IPS-15b (cell line): ENCODE results near the gene SSTR3.

ENCODE experiments used
- H3K27me3 ChIP-seq: one replicate; pipeline ENCODE4 v1.6.1; 2013; ENCODE audit warnings: low read length; ENCODE audit not compliant: control insufficient read depth, insufficient read depth
- H3K36me3 ChIP-seq: one replicate; pipeline ENCODE4 v1.6.1; 2013; ENCODE audit warnings: low read length; ENCODE audit not compliant: control insufficient read depth, insufficient read depth
- H3K4me1 ChIP-seq: one replicate; pipeline ENCODE4 v1.6.1; 2013; ENCODE audit warnings: mild to moderate bottlenecking, low read length; ENCODE audit not compliant: control insufficient read depth, insufficient read depth
- H3K4me3 ChIP-seq: one replicate; pipeline ENCODE4 v1.5.1; 2013; ENCODE audit warnings: low read depth, low read length
- H3K9ac ChIP-seq: one replicate; pipeline ENCODE4 v1.6.1; 2013; ENCODE audit warnings: low read depth, mild to moderate bottlenecking, low read length
- H3K9me3 ChIP-seq: one replicate; pipeline ENCODE4 v1.6.1; 2013; ENCODE audit warnings: mild to moderate bottlenecking, low read length; ENCODE audit not compliant: control insufficient read depth, insufficient read depth

Gene SSTR3

DNA sequence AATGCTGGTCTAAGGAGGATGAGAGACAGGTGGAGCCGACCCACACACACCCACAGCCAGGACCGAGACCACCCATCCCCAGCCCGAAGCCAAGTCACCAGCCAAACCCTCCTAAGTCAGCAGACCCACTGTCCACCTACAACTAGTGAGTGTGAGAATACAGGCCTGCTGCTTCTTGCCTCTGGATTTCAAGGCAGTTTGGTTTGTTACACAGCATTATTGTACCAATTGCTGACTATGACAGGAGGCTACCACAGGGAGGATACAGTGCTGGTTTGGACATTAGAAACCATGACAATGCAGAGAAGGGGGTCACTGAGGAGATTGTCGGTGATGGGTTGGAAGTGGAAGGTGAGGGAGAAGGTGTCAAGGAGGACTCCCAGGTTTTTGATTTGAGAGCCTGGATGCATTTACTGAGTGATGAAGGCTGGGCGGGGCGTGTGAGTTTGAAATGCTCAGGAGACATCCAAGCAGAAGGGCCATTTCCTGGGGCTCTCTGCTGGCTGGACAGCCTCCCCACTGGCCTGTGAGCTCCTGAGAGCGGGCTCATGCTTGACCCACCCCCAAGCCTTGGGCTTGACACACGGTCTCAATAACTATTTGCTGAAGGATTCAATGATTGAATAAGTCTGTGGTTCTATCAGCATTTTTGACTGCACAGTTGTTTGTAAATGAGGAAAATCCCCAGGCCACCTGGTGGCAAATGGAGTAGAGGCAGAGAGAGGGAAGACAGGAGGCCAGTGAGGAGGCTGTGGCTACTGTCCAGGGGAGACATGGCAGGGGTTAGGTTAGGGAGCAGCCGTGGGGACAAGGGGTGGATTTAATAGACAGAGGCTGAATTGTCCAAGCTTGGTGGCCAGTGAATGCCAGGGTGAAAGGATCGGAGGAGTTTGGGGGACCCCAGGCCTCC, 9.4 kb upstream of the SSTR3 start:
- peaks cover 2% of the 10 kb centered on the region for H3K36me3 ChIP-seq
- H3K9ac ChIP-seq, result no peak overlapping the region
- H3K27me3 ChIP-seq, result no peaks in the 10 kb centered on the region
- H3K4me1 ChIP-seq, result no peaks in the 10 kb centered on the region
- no peaks in the 10 kb centered on the region for H3K9me3 ChIP-seq
- H3K4me3 ChIP-seq, result no peak overlapping the region

DNA sequence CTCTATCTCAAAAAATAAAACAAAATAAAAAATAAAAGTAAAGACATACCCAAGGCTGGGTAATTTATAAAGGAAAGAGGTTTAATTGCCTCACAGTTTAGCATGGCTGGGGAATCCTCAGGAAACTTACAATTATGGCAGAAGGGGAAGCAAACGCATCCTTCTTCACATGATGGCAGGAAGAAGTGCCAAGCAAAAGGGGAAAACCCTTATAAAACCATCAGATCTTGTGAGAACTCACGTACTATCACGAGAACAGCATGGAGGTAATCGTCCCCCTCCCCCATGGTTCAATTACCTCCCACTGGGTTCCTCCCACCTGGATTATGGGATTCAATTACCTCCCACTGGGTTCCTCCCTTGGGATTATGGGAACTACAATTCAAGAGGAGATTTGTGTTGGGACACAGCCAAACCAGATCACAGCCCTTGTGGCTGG, 8.3 kb upstream of the SSTR3 start:
- Histone ChIP-seq H3K4me3 (no peak overlapping the region), H3K4me1 (no peaks in the 10 kb centered on the region), H3K9ac (no peak overlapping the region), H3K36me3 (no peaks in the 10 kb centered on the region), H3K9me3 (no peaks in the 10 kb centered on the region), H3K27me3 (no peaks in the 10 kb centered on the region)

DNA sequence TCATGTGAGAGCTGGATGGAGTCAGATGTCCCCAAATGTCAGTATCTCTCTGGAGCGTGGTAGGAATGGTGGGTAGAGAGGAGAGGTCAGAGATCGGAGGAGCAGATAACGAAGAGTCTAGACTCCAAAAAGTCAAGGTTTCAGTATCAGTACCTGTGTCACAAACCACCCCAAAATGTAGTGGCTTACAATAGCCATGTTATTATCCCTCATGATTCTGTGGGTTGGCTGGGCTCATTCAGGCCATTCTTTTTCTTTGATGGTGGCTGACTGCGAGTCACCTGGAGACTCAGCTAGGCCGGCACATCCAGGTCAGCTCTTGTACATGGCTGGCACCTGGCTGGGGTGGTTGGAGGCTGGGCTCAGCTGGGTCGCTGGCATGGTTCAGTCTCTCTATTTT, 7.3 kb upstream of the SSTR3 start:
- H3K4me3 ChIP-seq, result no peak overlapping the region
- no peaks in the 10 kb centered on the region for H3K27me3 ChIP-seq
- H3K9ac ChIP-seq, result no peak overlapping the region
- no peaks in the 10 kb centered on the region for H3K4me1 ChIP-seq
- H3K9me3 ChIP-seq, result no peaks in the 10 kb centered on the region
- no peaks in the 10 kb centered on the region for H3K36me3 ChIP-seq

DNA sequence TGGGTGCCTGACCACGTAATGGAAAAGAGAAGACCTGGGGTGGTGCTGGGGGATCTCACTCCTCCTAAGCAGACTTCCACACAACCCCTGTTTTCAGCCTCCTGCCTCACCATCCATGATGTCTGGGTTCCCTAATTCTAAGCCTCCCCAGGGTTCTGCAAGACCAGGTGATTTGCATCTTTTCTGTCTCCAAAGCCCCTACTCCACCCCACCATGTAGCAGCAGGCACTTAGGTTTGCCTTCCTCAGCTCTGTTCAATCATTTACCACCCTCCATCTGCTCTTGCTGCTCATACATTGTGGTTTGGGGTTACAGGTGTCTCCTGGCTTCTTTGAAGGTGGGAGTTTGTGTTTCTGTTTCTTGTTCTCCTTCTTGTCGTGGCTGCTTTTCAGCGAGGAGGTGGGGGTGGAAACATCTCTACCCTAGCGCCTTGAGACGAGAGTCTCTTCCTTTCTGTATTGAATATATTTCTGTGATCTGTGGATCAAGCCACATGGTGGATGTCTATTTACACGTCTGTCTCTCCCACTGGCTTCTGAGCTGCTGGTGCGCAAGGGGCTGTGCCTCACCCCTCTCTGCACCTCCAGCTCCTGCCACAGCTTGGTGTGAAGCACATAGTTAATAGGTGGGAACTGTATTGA, 6.6 kb upstream of the SSTR3 start:
- H3K27me3 ChIP-seq, result no peaks in the 10 kb centered on the region
- no peaks in the 10 kb centered on the region for H3K36me3 ChIP-seq
- no peaks in the 10 kb centered on the region for H3K9me3 ChIP-seq
- H3K4me1 ChIP-seq, result no peaks in the 10 kb centered on the region
- H3K4me3 ChIP-seq, result no peak overlapping the region
- no peak overlapping the region for H3K9ac ChIP-seq

DNA sequence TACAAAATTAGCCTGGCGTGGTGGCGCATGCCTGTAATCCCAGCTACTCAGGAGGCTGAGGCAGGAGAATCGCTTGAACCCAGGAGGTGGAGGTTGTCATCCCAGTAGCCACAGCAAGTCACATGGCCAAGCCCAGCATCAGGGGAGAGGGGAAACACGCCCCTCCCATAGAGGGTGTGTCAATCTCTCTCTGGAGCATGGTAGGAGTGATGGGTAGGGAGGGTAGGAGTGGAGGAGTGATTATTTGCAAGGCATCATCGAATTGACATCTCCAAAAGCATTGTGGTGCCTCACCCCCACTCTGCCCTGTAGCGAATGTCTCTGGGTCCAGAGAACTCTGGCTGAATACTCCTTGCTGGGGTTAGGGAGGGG, 6.1 kb upstream of the SSTR3 start:
- Histone ChIP-seq H3K4me3 (no peak overlapping the region), H3K27me3 (no peaks in the 10 kb centered on the region), H3K9me3 (no peaks in the 10 kb centered on the region), H3K9ac (no peak overlapping the region), H3K4me1 (no peaks in the 10 kb centered on the region), H3K36me3 (no peaks in the 10 kb centered on the region)

DNA sequence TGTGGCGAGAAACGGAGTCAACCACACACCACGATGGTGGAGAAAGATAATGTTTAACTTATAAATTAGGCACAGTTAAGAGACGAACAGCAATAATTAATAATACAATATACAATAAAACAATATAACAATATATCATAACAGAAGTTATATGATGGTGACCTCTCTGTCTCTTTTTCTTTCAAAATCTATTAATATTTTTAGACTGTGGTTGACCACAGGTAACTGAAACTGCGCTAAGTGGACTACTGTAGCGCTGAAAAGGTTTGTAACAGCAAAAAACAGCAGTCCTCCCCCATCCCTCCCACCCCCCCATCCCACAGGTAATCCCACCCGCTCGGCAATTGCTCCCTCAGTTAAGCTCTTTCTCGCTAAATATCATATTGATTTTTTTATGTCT, 3.6 kb upstream of the SSTR3 start:
- H3K27me3 ChIP-seq, result no peaks in the 10 kb centered on the region
- H3K4me1 ChIP-seq, result peaks cover 4% of the 10 kb centered on the region
- no peak overlapping the region for H3K4me3 ChIP-seq
- no peaks in the 10 kb centered on the region for H3K9me3 ChIP-seq
- no peaks in the 10 kb centered on the region for H3K36me3 ChIP-seq
- no peak overlapping the region for H3K9ac ChIP-seq

DNA sequence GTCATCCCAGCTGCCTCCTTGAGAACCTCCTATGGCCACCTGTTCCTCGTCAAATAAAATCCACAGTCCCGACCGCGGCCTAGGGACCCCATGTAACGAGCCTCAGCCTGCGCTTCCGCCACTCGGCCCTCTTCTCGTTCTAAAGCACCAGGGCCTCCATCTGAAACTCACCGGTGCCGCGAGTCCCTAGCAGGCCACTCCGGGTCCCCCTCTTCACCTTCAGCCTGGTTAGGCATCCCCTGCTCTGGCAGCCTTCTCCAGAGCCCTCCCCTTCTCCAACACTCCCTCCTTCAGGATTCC, 2.4 kb upstream of the SSTR3 start:
- H3K36me3 ChIP-seq, result no peaks in the 10 kb centered on the region
- no peak overlapping the region for H3K4me3 ChIP-seq
- H3K4me1 ChIP-seq, result peaks cover 4% of the 10 kb centered on the region
- H3K9me3 ChIP-seq, result no peaks in the 10 kb centered on the region
- no peaks in the 10 kb centered on the region for H3K27me3 ChIP-seq
- H3K9ac ChIP-seq, result no peak overlapping the region

DNA sequence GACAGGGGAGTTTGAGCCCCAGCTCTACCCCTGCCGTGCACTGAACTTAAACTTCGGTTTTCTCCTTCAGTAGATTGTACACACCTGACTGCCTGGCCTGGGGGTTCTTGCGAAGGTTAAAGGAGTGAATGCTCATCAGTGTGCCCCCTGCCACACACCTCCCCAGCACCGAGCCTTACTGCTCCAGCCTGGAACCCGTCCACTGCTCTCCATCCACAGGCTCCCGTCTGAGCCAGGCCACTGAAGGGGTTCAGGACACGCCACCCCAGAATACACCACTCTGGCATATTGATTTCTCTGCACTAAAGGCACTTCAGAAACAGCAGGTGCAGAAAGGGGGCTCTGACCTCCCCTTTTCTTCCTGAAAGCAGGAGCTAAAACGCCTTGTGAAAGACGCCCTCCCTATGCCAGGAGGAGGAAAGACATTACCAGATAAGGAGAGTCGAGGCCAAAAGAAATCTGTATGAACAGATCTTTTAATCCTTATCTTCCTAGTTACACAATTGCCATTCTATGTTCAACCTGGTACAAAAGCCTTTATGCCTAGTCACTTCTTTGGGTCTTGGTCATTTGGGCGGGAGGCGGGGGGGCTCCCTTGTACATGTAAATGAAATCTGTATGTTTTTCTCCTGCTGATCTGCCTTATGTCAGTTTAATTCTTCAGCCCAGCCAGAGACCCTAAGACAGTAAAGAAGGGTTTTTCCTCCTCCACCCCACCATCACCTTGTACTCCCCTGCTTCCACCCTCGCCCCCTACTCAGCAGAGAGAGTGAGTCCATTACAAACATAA, 1.9 kb upstream of the SSTR3 start:
- no peaks in the 10 kb centered on the region for H3K27me3 ChIP-seq
- H3K9ac ChIP-seq, result no peak overlapping the region
- no peak overlapping the region for H3K4me3 ChIP-seq
- peaks cover 4% of the 10 kb centered on the region for H3K4me1 ChIP-seq
- H3K9me3 ChIP-seq, result no peaks in the 10 kb centered on the region
- no peaks in the 10 kb centered on the region for H3K36me3 ChIP-seq

DNA sequence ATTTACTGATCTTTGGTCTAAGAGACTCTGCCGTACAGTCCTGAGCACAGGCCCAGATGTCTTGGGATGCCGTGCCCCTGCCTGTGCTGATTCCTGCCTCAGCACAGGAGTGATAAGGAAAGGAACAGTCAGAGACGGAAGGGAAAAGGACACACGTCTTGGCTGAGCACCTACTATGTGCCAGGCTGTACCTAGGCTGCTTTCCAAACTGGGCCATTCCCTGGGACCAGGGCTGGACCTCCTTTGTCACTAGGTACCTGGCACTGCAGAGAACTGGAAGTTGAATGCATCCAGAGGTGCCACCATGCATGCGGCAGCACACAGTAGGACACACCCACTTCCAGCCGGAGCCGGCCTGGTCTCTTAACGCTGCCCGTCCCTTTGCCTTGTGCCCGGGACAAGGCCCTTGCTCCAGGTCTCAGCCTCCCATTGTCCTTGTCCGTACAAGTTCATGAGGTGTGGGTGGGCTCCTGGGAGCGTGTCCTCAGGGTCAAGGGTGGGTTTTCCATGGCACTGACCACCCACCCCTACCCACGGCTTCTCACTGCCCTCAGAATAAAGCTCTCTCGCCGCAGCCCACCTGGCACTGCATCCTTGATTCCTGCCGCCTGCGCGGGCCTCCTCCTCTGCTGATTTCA, 1.1 kb upstream of the SSTR3 start:
- Histone ChIP-seq H3K36me3 (no peaks in the 10 kb centered on the region), H3K9me3 (no peaks in the 10 kb centered on the region), H3K9ac (no peak overlapping the region), H3K4me1 (peaks cover 4% of the 10 kb centered on the region), H3K4me3 (no peak overlapping the region), H3K27me3 (no peaks in the 10 kb centered on the region)

DNA sequence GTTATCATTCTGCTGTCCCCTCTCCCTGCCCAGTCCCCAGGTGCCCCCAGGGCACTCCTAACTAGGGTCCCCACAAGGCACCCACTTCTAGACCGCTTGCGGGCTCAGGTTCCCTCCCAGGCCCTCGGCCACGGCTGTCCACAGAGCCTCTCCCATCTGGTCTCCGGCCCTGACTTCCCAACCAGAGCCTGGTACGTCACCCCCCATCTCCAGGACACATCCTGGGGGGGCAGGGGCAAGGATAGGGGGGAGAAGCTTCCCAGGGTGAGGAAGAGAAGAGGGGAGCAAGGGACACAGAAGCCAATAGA, 457 bp downstream of the SSTR3 start:
- H3K36me3 ChIP-seq, result no peaks in the 10 kb centered on the region
- H3K27me3 ChIP-seq, result no peaks in the 10 kb centered on the region
- peaks cover 4% of the 10 kb centered on the region for H3K4me1 ChIP-seq
- no peaks in the 10 kb centered on the region for H3K9me3 ChIP-seq
- no peak overlapping the region for H3K9ac ChIP-seq
- no peak overlapping the region for H3K4me3 ChIP-seq

DNA sequence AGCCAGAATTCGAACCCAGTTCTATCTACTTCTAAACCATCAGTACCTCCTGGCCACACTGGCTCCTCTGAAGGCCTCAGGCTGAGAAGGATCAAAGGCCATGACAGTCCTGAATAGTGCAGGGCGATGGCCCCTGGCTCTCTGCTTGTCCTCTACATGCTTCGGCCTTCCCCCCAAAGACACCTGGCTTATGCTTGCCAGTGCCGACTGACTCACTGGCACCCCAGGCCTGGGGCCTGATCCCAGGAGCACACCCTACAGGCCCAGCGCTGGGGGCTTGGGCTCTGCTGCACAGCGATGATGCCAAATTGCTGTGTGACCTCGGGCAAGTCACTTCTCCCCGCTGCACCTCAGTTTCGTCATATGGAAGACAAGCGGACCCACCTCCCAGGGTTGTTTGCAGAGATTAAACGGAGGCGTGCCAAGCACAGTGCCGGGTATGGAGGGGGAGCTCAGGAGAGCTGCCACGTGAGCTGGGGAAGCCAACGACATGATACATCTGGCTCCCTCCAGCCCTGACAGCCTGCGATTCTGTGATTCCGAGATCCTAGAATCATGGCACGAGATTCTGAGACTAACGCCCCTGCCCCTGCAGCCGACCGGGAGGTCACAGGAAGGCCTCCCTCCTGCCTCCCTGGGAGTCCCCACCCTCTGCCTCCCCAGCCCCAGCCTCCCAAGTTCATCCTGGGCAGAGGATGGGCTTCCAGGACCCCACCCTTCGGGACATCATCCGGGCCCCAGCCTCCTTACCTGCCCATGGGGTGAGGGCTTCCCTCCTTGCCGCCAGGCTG, 1.0 kb downstream of the SSTR3 start:
- no peaks in the 10 kb centered on the region for H3K27me3 ChIP-seq
- no peaks in the 10 kb centered on the region for H3K36me3 ChIP-seq
- no peak overlapping the region for H3K4me3 ChIP-seq
- peaks cover 4% of the 10 kb centered on the region for H3K4me1 ChIP-seq
- H3K9me3 ChIP-seq, result no peaks in the 10 kb centered on the region
- no peak overlapping the region for H3K9ac ChIP-seq
